GM23338 (cell line): ENCODE measurements around the gene OR2D3. TPM values are rescaled to one million over a fixed set of nuclear protein-coding genes. Genes with fewer than 3 reads are reported as not detected.
"Not testable (repeated sequence)": the region's sequence is repeated elsewhere in the genome, so short reads cannot be mapped to it uniquely, and the experiment has no call there.

ENCODE experiments used
- ATAC-seq: fragments of 200-7000 bp; cut with Tn5 transposase; 3 replicates; pipeline ENCODE4 v1.9.1; 2020
- DNase-seq: peaks from one replicate; pipeline ENCODE4 v3.0.0-alpha.2; 2015; ENCODE audit warnings: low spot score
- H2AFZ ChIP-seq: fragments of 200-600 bp; sonication (generic); 2 replicates; pipeline ENCODE4 v1.8.0; 2016; ENCODE audit warnings: antibody characterized with exemption, mild to moderate bottlenecking, moderate library complexity
- H3F3A ChIP-seq: fragments of 200-600 bp; sonication (generic); replicated peaks from 2 replicates; pipeline ENCODE4 v1.8.0; 2017; ENCODE audit warnings: antibody characterized with exemption, mixed run types, low read depth
- H3K27ac ChIP-seq: fragments of 200-600 bp; sonication (generic); 2 replicates; pipeline ENCODE4 v1.6.1; 2016; ENCODE audit warnings: low read depth
- H3K27me3 ChIP-seq: fragments of 200-600 bp; sonication (generic); 2 replicates; pipeline ENCODE4 v1.8.0; 2016; ENCODE audit warnings: mild to moderate bottlenecking, mixed run types, moderate library complexity; ENCODE audit not compliant: insufficient read depth
- H3K36me3 ChIP-seq: fragments of 200-600 bp; sonication (generic); 2 replicates; pipeline ENCODE4 v1.8.0; 2016; ENCODE audit warnings: mild to moderate bottlenecking; ENCODE audit not compliant: insufficient read depth
- H3K4me1 ChIP-seq: fragments of 200-600 bp; sonication (generic); 2 replicates; pipeline ENCODE4 v1.8.0; 2016; ENCODE audit warnings: mild to moderate bottlenecking, moderate library complexity; ENCODE audit not compliant: insufficient read depth
- H3K4me2 ChIP-seq: fragments of 200-600 bp; sonication (generic); 2 replicates; pipeline ENCODE4 v1.7.1; 2017; ENCODE audit warnings: mixed run types
- H3K4me3 ChIP-seq: fragments of 200-600 bp; sonication (generic); 2 replicates; pipeline ENCODE4 v1.6.1; 2016; ENCODE audit warnings: mixed run types
- H3K79me2 ChIP-seq: fragments of 200-600 bp; sonication (generic); replicated peaks from 2 replicates; pipeline ENCODE4 v1.8.0; 2017; ENCODE audit warnings: mild to moderate bottlenecking; ENCODE audit not compliant: insufficient read depth
- H3K9me2 ChIP-seq: fragments of 200-600 bp; sonication (generic); 2 replicates; pipeline ENCODE4 v1.8.0; 2017; ENCODE audit not compliant: insufficient read depth
- H4K20me1 ChIP-seq: fragments of 200-600 bp; sonication (generic); replicated peaks from 2 replicates; pipeline ENCODE4 v1.8.0; 2017; ENCODE audit warnings: mild to moderate bottlenecking; ENCODE audit not compliant: insufficient read depth
- H3K27ac Mint-ChIP-seq: 2 replicates; pipeline ENCODE4 v1.8.0; 2020; ENCODE audit warnings: inconsistent platforms, mild to moderate bottlenecking, moderate library complexity, mixed read lengths
- H3K27me3 Mint-ChIP-seq: 3 replicates; pipeline ENCODE4 v1.8.0; 2022; ENCODE audit warnings: low read depth, mild to moderate bottlenecking, moderate library complexity, mixed read lengths, inconsistent platforms; ENCODE audit not compliant: insufficient read depth, poor library complexity
- H3K36me3 Mint-ChIP-seq: 3 replicates; pipeline ENCODE4 v1.8.0; 2021; ENCODE audit warnings: low read depth, mild to moderate bottlenecking, inconsistent platforms, moderate library complexity, mixed read lengths
- H3K4me1 Mint-ChIP-seq: 3 replicates; pipeline ENCODE4 v1.8.0; 2020; ENCODE audit warnings: mild to moderate bottlenecking, inconsistent platforms, mixed read lengths
- H3K4me3 Mint-ChIP-seq: 3 replicates; pipeline ENCODE4 v1.8.0; 2021; ENCODE audit warnings: moderate library complexity, mild to moderate bottlenecking, inconsistent platforms, mixed read lengths
- H3K9me3 Mint-ChIP-seq: 3 replicates; pipeline ENCODE4 v1.8.0; 2020; ENCODE audit warnings: moderate library complexity, mild to moderate bottlenecking, inconsistent platforms, mixed read lengths
- CREB1 ChIP-seq: fragments of 250-450 bp; sonication (Bioruptor Pico); IDR thresholded peaks from 2 replicates; pipeline ENCODE4 v1.5.0; 2020; ENCODE audit warnings: low read depth, mild to moderate bottlenecking, moderate library complexity
- CTCF ChIP-seq, 2 experiments: fragments of 200-600 bp in 1 of 2; sonication (generic) in 1 of 2; conservative IDR thresholded peaks; 2 replicates each; pipeline versions ENCODE4 v1.5.1 to v1.6.1; 2016 to 2017; ENCODE audit warnings: antibody characterized with exemption in 2 of 2, low read depth in 2 of 2, mild to moderate bottlenecking in 2 of 2, moderate library complexity in 1 of 2
- ETS1 ChIP-seq: IDR thresholded peaks from 2 replicates; pipeline ENCODE4 v1.6.1; 2016; ENCODE audit warnings: antibody characterized with exemption
- EZH2 ChIP-seq: fragments of 200-600 bp; sonication (generic); IDR thresholded peaks from one replicate; pipeline ENCODE4 v1.8.0; 2017; ENCODE audit warnings: antibody characterized with exemption, mild to moderate bottlenecking, low read depth; ENCODE audit not compliant: unreplicated experiment
- EZH2phosphoT487 ChIP-seq: fragments of 200-600 bp; sonication (generic); IDR thresholded peaks from one replicate; pipeline ENCODE4 v1.8.1; 2018; ENCODE audit warnings: antibody characterized with exemption; ENCODE audit not compliant: unreplicated experiment
- JUNB ChIP-seq: IDR thresholded peaks from one replicate; pipeline ENCODE4 v1.6.1; 2016; ENCODE audit warnings: antibody characterized with exemption; ENCODE audit not compliant: unreplicated experiment
- POLR2AphosphoS5 ChIP-seq: IDR thresholded peaks from 2 replicates; pipeline ENCODE4 v1.6.1; 2016; ENCODE audit warnings: antibody characterized with exemption, low read depth
- REST ChIP-seq: IDR thresholded peaks from one replicate; pipeline ENCODE4 v1.6.1; 2018; ENCODE audit warnings: antibody characterized with exemption; ENCODE audit not compliant: unreplicated experiment
- STAT1 ChIP-seq: IDR thresholded peaks from one replicate; pipeline ENCODE4 v1.6.1; 2016; ENCODE audit warnings: antibody characterized with exemption; ENCODE audit not compliant: unreplicated experiment
- ZNF114 ChIP-seq: fragments of 250-450 bp; sonication (Bioruptor Pico); IDR thresholded peaks from 2 replicates; pipeline ENCODE4 v1.5.0; 2020; ENCODE audit warnings: mild to moderate bottlenecking, moderate library complexity
- ZNF331 ChIP-seq: fragments of 250-450 bp; sonication (Bioruptor Pico); IDR thresholded peaks from 2 replicates; pipeline ENCODE4 v1.5.0; 2020; ENCODE audit warnings: low read depth, mild to moderate bottlenecking, moderate library complexity
- polyA plus RNA-seq: library from polyadenylated mRNA; unstranded; fragments of >200 nt; fragmentation: Nextera tagmentation; extraction: Ambion mirVana; gene quantifications from 2 replicates; pipeline ENCODE4 v1.2.1, GENCODE V29; 2016
- total RNA-seq: library from RNA; depleted of rRNA; stranded (reverse); fragments of >200 nt; shearing (Covaris generic); gene quantifications from 2 replicates; pipeline ENCODE4 v1.2.3, GENCODE V29; 2014

Gene OR2D3
- total and polyA plus RNA-seq, 2 experiments from 2014 or later: 0.65 TPM; not detected in 1

- H3K36me3 Mint-ChIP-seq: peaks cover 7% of the 10 kb centered on the region; the same call in 2 of the 3 replicates
- Histone ChIP-seq H3K27me3 (no peaks in the 10 kb centered on the region), H3K79me2 (no peaks in the 10 kb centered on the region), H3K4me3 (no peak overlapping the region), H3K9me2 (no peaks in the 10 kb centered on the region), H3K4me2 (no peak overlapping the region), H2AFZ (no peak overlapping the region), H3K4me1 (no peaks in the 10 kb centered on the region), H4K20me1 (no peaks in the 10 kb centered on the region), H3K36me3 (no peaks in the 10 kb centered on the region), H3F3A (no peaks in the 10 kb centered on the region), H3K27ac (no peak overlapping the region)
- no peak overlapping the region for H3K4me3 Mint-ChIP-seq
- no peaks in the 10 kb centered on the region for H3K27me3 Mint-ChIP-seq
- peak; percentile 11 for DNase-seq
- no peak overlapping the region for H3K27ac Mint-ChIP-seq
- H3K4me1 Mint-ChIP-seq: no peaks in the 10 kb centered on the region
- H3K9me3 Mint-ChIP-seq: peaks cover 20% of the 10 kb centered on the region
- ATAC-seq: no peak
- TF ChIP-seq CTCF (conservative IDR thresholded peaks at IDR 0.05; ENCODE audit: low read depth in 2 of 2) (peak in 1 of 2 experiments; percentile 48; a peak in 3 of 4 replicates), EZH2phosphoT487 (no peak), STAT1 (no peak)
Measured at GRCh38 chr11:6900327-6900999, 20.3 kb upstream of the OR2D3 start.

- not testable (repeated sequence) for H3K4me3 ChIP-seq, H2AFZ ChIP-seq, H3K79me2 ChIP-seq, H3K36me3 Mint-ChIP-seq, H3K27me3 Mint-ChIP-seq, DNase-seq, ATAC-seq, H3K36me3 ChIP-seq, H3K27ac Mint-ChIP-seq, H3K9me2 ChIP-seq, H3F3A ChIP-seq, H3K27me3 ChIP-seq, H3K27ac ChIP-seq, H3K4me2 ChIP-seq, H4K20me1 ChIP-seq, H3K4me1 Mint-ChIP-seq, H3K4me1 ChIP-seq, H3K4me3 Mint-ChIP-seq
- H3K9me3 Mint-ChIP-seq: peaks cover 25% of the 10 kb centered on the region
Measured at GRCh38 chr11:6904804-6905203, 16.0 kb upstream of the OR2D3 start.

- H3K79me2 ChIP-seq: no peaks in the 10 kb centered on the region
- no peaks in the 10 kb centered on the region for H3K36me3 Mint-ChIP-seq
- no peak overlapping the region for H3K4me3 Mint-ChIP-seq
- H4K20me1 ChIP-seq: no peaks in the 10 kb centered on the region
- H3K4me1 ChIP-seq: no peaks in the 10 kb centered on the region
- H3K4me1 Mint-ChIP-seq: no peaks in the 10 kb centered on the region
- H2AFZ ChIP-seq: no peak overlapping the region
- H3K9me3 Mint-ChIP-seq: no peaks in the 10 kb centered on the region
- ATAC-seq (no peak), DNase-seq (no peak)
- no peaks in the 10 kb centered on the region for H3K36me3 ChIP-seq
- H3F3A ChIP-seq: no peaks in the 10 kb centered on the region
- no peak overlapping the region for H3K27ac Mint-ChIP-seq
- H3K4me3 ChIP-seq: no peak overlapping the region
- no peaks in the 10 kb centered on the region for H3K27me3 ChIP-seq
- H3K4me2 ChIP-seq: no peak overlapping the region
- H3K27ac ChIP-seq: no peak overlapping the region
- no peaks in the 10 kb centered on the region for H3K9me2 ChIP-seq
- H3K27me3 Mint-ChIP-seq: peaks cover 2% of the 10 kb centered on the region
- TF ChIP-seq ZNF114 (CRISPR knock-in tag): no peak
- no peak for TF ChIP-seq ETS1
- no peak for TF ChIP-seq POLR2AphosphoS5
- no peak for TF ChIP-seq EZH2
- no peak for TF ChIP-seq CTCF (conservative IDR thresholded peaks at IDR 0.05; ENCODE audit: low read depth in 2 of 2)
- TF ChIP-seq ZNF331 (CRISPR knock-in tag): no peak
- TF ChIP-seq REST: no peak
- no peak for TF ChIP-seq CREB1 (CRISPR knock-in tag)
- no peak for TF ChIP-seq JUNB
Measured at GRCh38 chr11:6911378-6911777, 9.4 kb upstream of the OR2D3 start.
